ENCODE measurements around the gene OMG.
"Not testable (repeated sequence)": the region's sequence is repeated elsewhere in the genome, so short reads cannot be mapped to it uniquely, and the experiment has no call there.

- TF ChIP-seq, protein P1, sequence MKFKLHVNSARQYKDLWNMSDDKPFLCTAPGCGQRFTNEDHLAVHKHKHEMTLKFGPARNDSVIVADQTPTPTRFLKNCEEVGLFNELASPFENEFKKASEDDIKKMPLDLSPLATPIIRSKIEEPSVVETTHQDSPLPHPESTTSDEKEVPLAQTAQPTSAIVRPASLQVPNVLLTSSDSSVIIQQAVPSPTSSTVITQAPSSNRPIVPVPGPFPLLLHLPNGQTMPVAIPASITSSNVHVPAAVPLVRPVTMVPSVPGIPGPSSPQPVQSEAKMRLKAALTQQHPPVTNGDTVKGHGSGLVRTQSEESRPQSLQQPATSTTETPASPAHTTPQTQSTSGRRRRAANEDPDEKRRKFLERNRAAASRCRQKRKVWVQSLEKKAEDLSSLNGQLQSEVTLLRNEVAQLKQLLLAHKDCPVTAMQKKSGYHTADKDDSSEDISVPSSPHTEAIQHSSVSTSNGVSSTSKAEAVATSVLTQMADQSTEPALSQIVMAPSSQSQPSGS (tag by site-specific recombination; IDR thresholded peaks at IDR 0.05; ENCODE audit: low read depth) = not testable (repeated sequence)
- not testable (repeated sequence) for TF ChIP-seq FEZF1 (tag by site-specific recombination; IDR thresholded peaks at IDR 0.05); ZNF561 (tag by site-specific recombination; IDR thresholded peaks at IDR 0.05; ENCODE audit: borderline replicate concordance); CTCF (tag by site-specific recombination; IDR thresholded peaks at IDR 0.05); ZNF426 (tag by site-specific recombination; IDR thresholded peaks at IDR 0.05); BCL11A (tag by site-specific recombination; IDR thresholded peaks at IDR 0.05; ENCODE audit: low read depth); PATZ1 (tag by site-specific recombination; IDR thresholded peaks at IDR 0.05); ZNF24 (tag by site-specific recombination; IDR thresholded peaks at IDR 0.05); YY1 (tag by site-specific recombination; IDR thresholded peaks at IDR 0.05); EGR2 (tag by site-specific recombination; IDR thresholded peaks at IDR 0.05; ENCODE audit: low read depth); YY2 (tag by site-specific recombination; IDR thresholded peaks at IDR 0.05); ZNF324 (tag by site-specific recombination; IDR thresholded peaks at IDR 0.05)
- TF ChIP-seq, protein P2, sequence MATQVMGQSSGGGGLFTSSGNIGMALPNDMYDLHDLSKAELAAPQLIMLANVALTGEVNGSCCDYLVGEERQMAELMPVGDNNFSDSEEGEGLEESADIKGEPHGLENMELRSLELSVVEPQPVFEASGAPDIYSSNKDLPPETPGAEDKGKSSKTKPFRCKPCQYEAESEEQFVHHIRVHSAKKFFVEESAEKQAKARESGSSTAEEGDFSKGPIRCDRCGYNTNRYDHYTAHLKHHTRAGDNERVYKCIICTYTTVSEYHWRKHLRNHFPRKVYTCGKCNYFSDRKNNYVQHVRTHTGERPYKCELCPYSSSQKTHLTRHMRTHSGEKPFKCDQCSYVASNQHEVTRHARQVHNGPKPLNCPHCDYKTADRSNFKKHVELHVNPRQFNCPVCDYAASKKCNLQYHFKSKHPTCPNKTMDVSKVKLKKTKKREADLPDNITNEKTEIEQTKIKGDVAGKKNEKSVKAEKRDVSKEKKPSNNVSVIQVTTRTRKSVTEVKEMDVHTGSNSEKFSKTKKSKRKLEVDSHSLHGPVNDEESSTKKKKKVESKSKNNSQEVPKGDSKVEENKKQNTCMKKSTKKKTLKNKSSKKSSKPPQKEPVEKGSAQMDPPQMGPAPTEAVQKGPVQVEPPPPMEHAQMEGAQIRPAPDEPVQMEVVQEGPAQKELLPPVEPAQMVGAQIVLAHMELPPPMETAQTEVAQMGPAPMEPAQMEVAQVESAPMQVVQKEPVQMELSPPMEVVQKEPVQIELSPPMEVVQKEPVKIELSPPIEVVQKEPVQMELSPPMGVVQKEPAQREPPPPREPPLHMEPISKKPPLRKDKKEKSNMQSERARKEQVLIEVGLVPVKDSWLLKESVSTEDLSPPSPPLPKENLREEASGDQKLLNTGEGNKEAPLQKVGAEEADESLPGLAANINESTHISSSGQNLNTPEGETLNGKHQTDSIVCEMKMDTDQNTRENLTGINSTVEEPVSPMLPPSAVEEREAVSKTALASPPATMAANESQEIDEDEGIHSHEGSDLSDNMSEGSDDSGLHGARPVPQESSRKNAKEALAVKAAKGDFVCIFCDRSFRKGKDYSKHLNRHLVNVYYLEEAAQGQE (tag by site-specific recombination; IDR thresholded peaks at IDR 0.05) = not testable (repeated sequence)
- TF ChIP-seq, protein P3, sequence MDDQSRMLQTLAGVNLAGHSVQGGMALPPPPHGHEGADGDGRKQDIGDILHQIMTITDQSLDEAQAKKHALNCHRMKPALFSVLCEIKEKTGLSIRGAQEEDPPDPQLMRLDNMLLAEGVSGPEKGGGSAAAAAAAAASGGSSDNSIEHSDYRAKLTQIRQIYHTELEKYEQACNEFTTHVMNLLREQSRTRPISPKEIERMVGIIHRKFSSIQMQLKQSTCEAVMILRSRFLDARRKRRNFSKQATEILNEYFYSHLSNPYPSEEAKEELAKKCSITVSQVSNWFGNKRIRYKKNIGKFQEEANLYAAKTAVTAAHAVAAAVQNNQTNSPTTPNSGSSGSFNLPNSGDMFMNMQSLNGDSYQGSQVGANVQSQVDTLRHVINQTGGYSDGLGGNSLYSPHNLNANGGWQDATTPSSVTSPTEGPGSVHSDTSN (CRISPR knock-in tag; IDR thresholded peaks at IDR 0.05) = not testable (repeated sequence)
These were observed 34.1 kb downstream of the OMG start for GRCh38 chr17:31262923-31263322.

Data from HEK293 (cell line).